HAP-1 (cell line): ENCODE measurements around the gene PCMT1.

Experiments used
- DNase-seq, 2 experiments: peaks; one replicate each; pipeline ENCODE4 v3.0.0-alpha.2; 2016 to 2020; ENCODE audit warnings: low spot score in 2 of 2
- H3K27me3 ChIP-seq: fragments of 250-450 bp; sonication (Bioruptor Pico); 2 replicates; pipeline ENCODE4 v1.5.1; 2020; ENCODE audit warnings: low read depth, mild to moderate bottlenecking, moderate library complexity
- H3K36me3 ChIP-seq: fragments of 250-450 bp; sonication (Bioruptor Pico); replicated peaks from 2 replicates; pipeline ENCODE4 v1.5.1; 2020; ENCODE audit warnings: mild to moderate bottlenecking
- H3K4me1 ChIP-seq: fragments of 250-450 bp; sonication (Bioruptor Pico); 2 replicates; pipeline ENCODE4 v1.5.1; 2020; ENCODE audit warnings: mild to moderate bottlenecking
- H3K4me3 ChIP-seq: fragments of 250-450 bp; sonication (Bioruptor Pico); 2 replicates; pipeline ENCODE4 v1.5.1; 2020; ENCODE audit warnings: mild to moderate bottlenecking, moderate library complexity
- H3K9me3 ChIP-seq: fragments of 250-450 bp; sonication (Bioruptor Pico); 2 replicates; pipeline ENCODE4 v1.5.1; 2020; ENCODE audit warnings: mild to moderate bottlenecking, moderate library complexity
- in situ Hi-C: fragments of 300-500 bp; cut with MboI; formaldehyde crosslinking; loops from 3 replicates; pipeline ENCODE4 v1.14.3; 2020; ENCODE audit warnings: low sequenced_read_pairs, inconsistent platforms, mixed read lengths

Gene PCMT1

GRCh38 chr6:149809798-149810197, 60.3 kb downstream of the PCMT1 start:
- H3K9me3 ChIP-seq, result no peaks in the 10 kb centered on the region
- H3K36me3 ChIP-seq, result peaks cover 17% of the 10 kb centered on the region
- H3K4me3 ChIP-seq, result no peak overlapping the region
- H3K27me3 ChIP-seq, result no peaks in the 10 kb centered on the region
- H3K4me1 ChIP-seq, result no peaks in the 10 kb centered on the region
- no peak for DNase-seq
- in situ Hi-C loops, result no loop called here

GRCh38 chr6:149813351-149813750, 63.8 kb downstream of the PCMT1 start:
- in situ Hi-C loops, result no loop called here
- Histone ChIP-seq H3K4me1 (no peaks in the 10 kb centered on the region), H3K9me3 (no peaks in the 10 kb centered on the region), H3K4me3 (no peak overlapping the region), H3K36me3 (peaks cover 17% of the 10 kb centered on the region), H3K27me3 (no peaks in the 10 kb centered on the region)
- DNase-seq, result no peak

- H3K4me3 ChIP-seq, result no peak overlapping the region
- H3K4me1 ChIP-seq, result no peaks in the 10 kb centered on the region
- peaks cover 10% of the 10 kb centered on the region for H3K36me3 ChIP-seq
- H3K9me3 ChIP-seq, result no peaks in the 10 kb centered on the region
- H3K27me3 ChIP-seq, result no peaks in the 10 kb centered on the region
- in situ Hi-C loops, result no loop called here
- no peak for DNase-seq
Observed at GRCh38 chr6:149815788-149816187, 66.2 kb downstream of the PCMT1 start.

- no peak for DNase-seq
- H3K36me3 ChIP-seq, result no peaks in the 10 kb centered on the region
Observed at GRCh38 chr6:149820506-149820905, 71.0 kb downstream of the PCMT1 start.

GRCh38 chr6:149821492-149821891, 72.0 kb downstream of the PCMT1 start:
- H3K4me1 ChIP-seq, result no peaks in the 10 kb centered on the region
- no peak for DNase-seq
- H3K27me3 ChIP-seq, result no peaks in the 10 kb centered on the region
- H3K36me3 ChIP-seq, result no peaks in the 10 kb centered on the region
- no peak overlapping the region for H3K4me3 ChIP-seq
- in situ Hi-C loops, result no loop called here
- no peaks in the 10 kb centered on the region for H3K9me3 ChIP-seq

More at GRCh38 chr6:149820506-149820905, 71.0 kb downstream of the PCMT1 start:
- in situ Hi-C loops, result no loop called here
- no peaks in the 10 kb centered on the region for H3K9me3 ChIP-seq
- no peak overlapping the region for H3K4me3 ChIP-seq
- H3K27me3 ChIP-seq, result no peaks in the 10 kb centered on the region
- H3K4me1 ChIP-seq, result no peaks in the 10 kb centered on the region

GRCh38 chr6:149823013-149823412, 73.5 kb downstream of the PCMT1 start:
- Histone ChIP-seq H3K36me3 (no peaks in the 10 kb centered on the region), H3K9me3 (no peaks in the 10 kb centered on the region), H3K4me1 (no peaks in the 10 kb centered on the region), H3K27me3 (no peaks in the 10 kb centered on the region), H3K4me3 (no peak overlapping the region)
- no peak for DNase-seq
- in situ Hi-C loops, result no loop called here

- in situ Hi-C loops, result loop anchor here (25.0 kb wide), 1 partner anchor 187 kb away; no protein-coding TSS in a partner anchor
- no peaks in the 10 kb centered on the region for H3K9me3 ChIP-seq
- no peaks in the 10 kb centered on the region for H3K36me3 ChIP-seq
- no peak overlapping the region for H3K4me3 ChIP-seq
- no peaks in the 10 kb centered on the region for H3K4me1 ChIP-seq
- no peak for DNase-seq
- no peaks in the 10 kb centered on the region for H3K27me3 ChIP-seq
Observed at GRCh38 chr6:149825292-149825691, 75.8 kb downstream of the PCMT1 start.

- H3K36me3 ChIP-seq, result no peaks in the 10 kb centered on the region; the same call in 1 of the 2 replicates
- in situ Hi-C loops, result loop anchor here (25.0 kb wide), 1 partner anchor 181 kb away; no protein-coding TSS in a partner anchor
- DNase-seq, result no peak
Observed at GRCh38 chr6:149830731-149831307, 81.3 kb downstream of the PCMT1 start.

GRCh38 chr6:149831308-149831820, 81.8 kb downstream of the PCMT1 start:
- H3K4me3 ChIP-seq, result no peak overlapping the region
- no peaks in the 10 kb centered on the region for H3K27me3 ChIP-seq
- in situ Hi-C loops, result loop anchor here (25.0 kb wide), 1 partner anchor 181 kb away; no protein-coding TSS in a partner anchor
- H3K9me3 ChIP-seq, result no peaks in the 10 kb centered on the region
- no peaks in the 10 kb centered on the region; the same call in 1 of the 2 replicates for H3K36me3 ChIP-seq
- DNase-seq, result no peak
- no peaks in the 10 kb centered on the region for H3K4me1 ChIP-seq

More at GRCh38 chr6:149830731-149831307, 81.3 kb downstream of the PCMT1 start:
- Histone ChIP-seq H3K27me3 (no peaks in the 10 kb centered on the region), H3K9me3 (no peaks in the 10 kb centered on the region), H3K4me3 (no peak overlapping the region), H3K4me1 (no peaks in the 10 kb centered on the region)

GRCh38 chr6:149833651-149834050, 84.1 kb downstream of the PCMT1 start:
- Histone ChIP-seq H3K36me3 (no peaks in the 10 kb centered on the region; the same call in 1 of the 2 replicates), H3K4me1 (no peaks in the 10 kb centered on the region), H3K9me3 (no peaks in the 10 kb centered on the region), H3K4me3 (no peak overlapping the region), H3K27me3 (no peaks in the 10 kb centered on the region)
- DNase-seq, result no peak
- in situ Hi-C loops, result loop anchor here (25.0 kb wide), 1 partner anchor 179 kb away; no protein-coding TSS in a partner anchor

GRCh38 chr6:149834513-149835481, 85.3 kb downstream of the PCMT1 start:
- in situ Hi-C loops, result loop anchor here (25.0 kb wide), 1 partner anchor 178 kb away; no protein-coding TSS in a partner anchor
- peak; percentile 22 to 79 for DNase-seq
- no peaks in the 10 kb centered on the region; the same call in 1 of the 2 replicates for H3K36me3 ChIP-seq

GRCh38 chr6:149840345-149841075, 91.0 kb downstream of the PCMT1 start:
- H3K36me3 ChIP-seq, result no peaks in the 10 kb centered on the region
- in situ Hi-C loops, result loop anchor here (25.0 kb wide), 1 partner anchor 172 kb away; no protein-coding TSS in a partner anchor

More at GRCh38 chr6:149834513-149835481, 85.3 kb downstream of the PCMT1 start:
- H3K4me3 ChIP-seq, result no peak overlapping the region
- H3K9me3 ChIP-seq, result no peaks in the 10 kb centered on the region
- no peaks in the 10 kb centered on the region for H3K4me1 ChIP-seq
- no peaks in the 10 kb centered on the region for H3K27me3 ChIP-seq

GRCh38 chr6:149842331-149842730, 92.8 kb downstream of the PCMT1 start:
- Histone ChIP-seq H3K4me1 (no peaks in the 10 kb centered on the region), H3K27me3 (no peaks in the 10 kb centered on the region)
- in situ Hi-C loops, result loop anchor here (25.0 kb wide), 1 partner anchor 170 kb away; no protein-coding TSS in a partner anchor

More at GRCh38 chr6:149840345-149841075, 91.0 kb downstream of the PCMT1 start:
- H3K9me3 ChIP-seq, result no peaks in the 10 kb centered on the region
- no peaks in the 10 kb centered on the region for H3K27me3 ChIP-seq
- DNase-seq, result peak; percentile 11 to 55
- H3K4me3 ChIP-seq, result no peak overlapping the region
- no peaks in the 10 kb centered on the region for H3K4me1 ChIP-seq

More at GRCh38 chr6:149842331-149842730, 92.8 kb downstream of the PCMT1 start:
- no peaks in the 10 kb centered on the region for H3K36me3 ChIP-seq
- no peak overlapping the region for H3K4me3 ChIP-seq
- H3K9me3 ChIP-seq, result no peaks in the 10 kb centered on the region
- no peak for DNase-seq
